Loucy (cell line): ENCODE measurements around the gene DLGAP4.

Source experiments
- H2AFZ ChIP-seq: fragments of 200-600 bp; sonication (generic); 2 replicates; pipeline ENCODE4 v1.6.0; 2016; ENCODE audit warnings: antibody characterized with exemption, mild to moderate bottlenecking, low read length, moderate library complexity
- H3F3A ChIP-seq: fragments of 200-600 bp; 2 replicates; pipeline ENCODE4 v1.6.0; 2016; ENCODE audit warnings: antibody characterized with exemption, low read depth, mild to moderate bottlenecking
- H3K27me3 ChIP-seq: fragments of 200-600 bp; sonication (generic); 2 replicates; pipeline ENCODE4 v1.6.1; 2014; ENCODE audit warnings: low read length, mild to moderate bottlenecking; ENCODE audit not compliant: insufficient read depth, poor library complexity, severe bottlenecking
- H3K36me3 ChIP-seq: fragments of 200-600 bp; sonication (generic); 2 replicates; pipeline ENCODE4 v1.6.1; 2016; ENCODE audit warnings: low read length; ENCODE audit not compliant: insufficient read depth
- H3K4me1 ChIP-seq: fragments of 200-600 bp; sonication (generic); 2 replicates; pipeline ENCODE4 v1.5.1; 2014; ENCODE audit warnings: low read length, mild to moderate bottlenecking; ENCODE audit not compliant: insufficient read depth, poor library complexity, severe bottlenecking
- H3K4me2 ChIP-seq: fragments of 200-600 bp; sonication (generic); 2 replicates; pipeline ENCODE4 v1.6.0; 2014; ENCODE audit warnings: antibody characterized with exemption, low read length, low read depth, mild to moderate bottlenecking; ENCODE audit not compliant: poor library complexity, severe bottlenecking
- H3K4me3 ChIP-seq: fragments of 200-600 bp; sonication (generic); 2 replicates; pipeline ENCODE4 v1.5.1; 2014; ENCODE audit warnings: low read length, mild to moderate bottlenecking, mixed read lengths; ENCODE audit not compliant: poor library complexity, severe bottlenecking
- H3K79me2 ChIP-seq: fragments of 200-600 bp; sonication (generic); 2 replicates; pipeline ENCODE4 v1.6.1; 2014; ENCODE audit warnings: low read length; ENCODE audit not compliant: insufficient read depth
- H3K9ac ChIP-seq: fragments of 200-600 bp; sonication (generic); 2 replicates; pipeline ENCODE4 v1.6.0; 2014; ENCODE audit warnings: mild to moderate bottlenecking, low read depth, low read length, moderate library complexity; ENCODE audit not compliant: poor library complexity, severe bottlenecking
- H3K9me2 ChIP-seq: fragments of 200-600 bp; sonication (generic); replicated peaks from 2 replicates; pipeline ENCODE4 v1.6.1; 2016; ENCODE audit warnings: low read depth, low read length, mixed read lengths
- H3K9me3 ChIP-seq: fragments of 200-600 bp; sonication (generic); 2 replicates; pipeline ENCODE4 v1.6.1; 2014; ENCODE audit warnings: mild to moderate bottlenecking, antibody characterized with exemption, low read length, low read depth; ENCODE audit not compliant: insufficient read depth
- H4K20me1 ChIP-seq: fragments of 200-600 bp; sonication (generic); 2 replicates; pipeline ENCODE4 v1.6.0; 2014; ENCODE audit warnings: antibody characterized with exemption, low read length, mild to moderate bottlenecking; ENCODE audit not compliant: insufficient read depth, poor library complexity, severe bottlenecking
- EZH2phosphoT487 ChIP-seq: fragments of 200-600 bp; IDR thresholded peaks from 2 replicates; pipeline ENCODE4 v1.6.1; 2018; ENCODE audit warnings: antibody characterized with exemption, mild to moderate bottlenecking, moderate library complexity, borderline replicate concordance
- TF ChIP-seq, protein P1 (sequence below): fragments of 200-600 bp; sonication (generic); conservative IDR thresholded peaks from 2 replicates; pipeline ENCODE4 v1.5.1; 2014; ENCODE audit warnings: mild to moderate bottlenecking, antibody characterized with exemption, low read length

DLGAP4 gene

DNA sequence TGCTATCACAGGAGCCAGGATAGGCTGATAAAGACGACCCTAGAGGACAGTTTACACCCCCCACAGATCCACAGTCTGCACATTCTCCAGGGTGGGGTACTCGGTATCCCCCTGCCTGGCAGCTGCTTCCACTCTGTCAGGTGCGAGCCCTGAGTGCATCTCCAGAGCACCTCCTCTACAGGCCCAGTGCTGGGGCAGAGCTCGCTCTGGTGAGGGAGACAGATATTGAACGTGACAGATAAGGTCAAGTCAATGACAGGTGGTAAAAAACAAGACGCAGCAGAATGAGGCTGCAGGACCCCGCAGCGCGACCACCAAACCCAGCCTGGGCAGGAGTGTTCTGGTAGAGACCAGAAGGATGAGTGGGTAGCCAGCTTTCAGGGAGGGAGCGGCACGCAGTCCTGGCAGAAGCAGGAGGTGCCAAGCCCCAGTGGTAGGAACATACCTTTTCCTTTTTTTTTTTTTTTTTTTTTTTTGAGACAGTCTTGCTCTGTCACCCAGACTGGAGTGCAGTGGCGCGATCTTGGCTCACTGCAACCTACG is 222.8 kb downstream of the DLGAP4 start:
- H3K4me3 ChIP-seq: no peak overlapping the region
- no peaks in the 10 kb centered on the region for H3K79me2 ChIP-seq
- TF ChIP-seq EZH2phosphoT487: no peak
- TF ChIP-seq, protein P1, sequence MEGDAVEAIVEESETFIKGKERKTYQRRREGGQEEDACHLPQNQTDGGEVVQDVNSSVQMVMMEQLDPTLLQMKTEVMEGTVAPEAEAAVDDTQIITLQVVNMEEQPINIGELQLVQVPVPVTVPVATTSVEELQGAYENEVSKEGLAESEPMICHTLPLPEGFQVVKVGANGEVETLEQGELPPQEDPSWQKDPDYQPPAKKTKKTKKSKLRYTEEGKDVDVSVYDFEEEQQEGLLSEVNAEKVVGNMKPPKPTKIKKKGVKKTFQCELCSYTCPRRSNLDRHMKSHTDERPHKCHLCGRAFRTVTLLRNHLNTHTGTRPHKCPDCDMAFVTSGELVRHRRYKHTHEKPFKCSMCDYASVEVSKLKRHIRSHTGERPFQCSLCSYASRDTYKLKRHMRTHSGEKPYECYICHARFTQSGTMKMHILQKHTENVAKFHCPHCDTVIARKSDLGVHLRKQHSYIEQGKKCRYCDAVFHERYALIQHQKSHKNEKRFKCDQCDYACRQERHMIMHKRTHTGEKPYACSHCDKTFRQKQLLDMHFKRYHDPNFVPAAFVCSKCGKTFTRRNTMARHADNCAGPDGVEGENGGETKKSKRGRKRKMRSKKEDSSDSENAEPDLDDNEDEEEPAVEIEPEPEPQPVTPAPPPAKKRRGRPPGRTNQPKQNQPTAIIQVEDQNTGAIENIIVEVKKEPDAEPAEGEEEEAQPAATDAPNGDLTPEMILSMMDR: no peak
- no peaks in the 10 kb centered on the region for H3K4me1 ChIP-seq
- no peak overlapping the region for H3K4me2 ChIP-seq
- no peak overlapping the region for H3K9ac ChIP-seq
- no peak overlapping the region for H2AFZ ChIP-seq
- no peaks in the 10 kb centered on the region for H3K27me3 ChIP-seq
- no peaks in the 10 kb centered on the region for H3F3A ChIP-seq
- no peaks in the 10 kb centered on the region for H3K9me2 ChIP-seq
- H3K36me3 ChIP-seq: peaks cover 29% of the 10 kb centered on the region; the same call in 1 of the 2 replicates
- no peaks in the 10 kb centered on the region for H3K9me3 ChIP-seq
- no peaks in the 10 kb centered on the region for H4K20me1 ChIP-seq

DNA sequence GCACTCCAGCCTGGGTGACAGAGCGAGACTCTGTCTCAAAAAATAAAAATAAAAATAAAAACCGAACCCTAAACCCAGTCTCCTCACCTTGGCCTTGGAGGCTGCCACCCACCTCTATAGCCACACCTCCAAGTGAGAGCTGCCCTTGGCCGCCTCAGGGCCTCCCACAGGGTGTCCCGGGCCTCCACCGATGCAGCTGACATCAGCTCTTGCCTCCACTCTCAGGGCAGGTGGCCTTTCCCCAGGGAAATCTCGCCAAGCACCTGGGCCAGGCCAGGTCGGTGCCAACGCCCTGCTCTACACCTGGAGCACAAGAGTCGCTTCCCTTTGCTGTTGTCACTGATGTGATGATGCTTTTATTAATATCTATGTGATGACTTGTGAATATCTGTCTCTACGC is 226.2 kb downstream of the DLGAP4 start:
- no peaks in the 10 kb centered on the region for H3K4me1 ChIP-seq
- H3K27me3 ChIP-seq: no peaks in the 10 kb centered on the region
- H3K9me3 ChIP-seq: no peaks in the 10 kb centered on the region
- no peak overlapping the region for H2AFZ ChIP-seq
- no peaks in the 10 kb centered on the region for H4K20me1 ChIP-seq
- no peaks in the 10 kb centered on the region for H3F3A ChIP-seq
- H3K9ac ChIP-seq: no peak overlapping the region
- peaks cover 3% of the 10 kb centered on the region; the same call in 1 of the 2 replicates for H3K36me3 ChIP-seq
- H3K79me2 ChIP-seq: no peaks in the 10 kb centered on the region
- no peaks in the 10 kb centered on the region for H3K9me2 ChIP-seq
- H3K4me3 ChIP-seq: no peak overlapping the region
- H3K4me2 ChIP-seq: no peak overlapping the region
- TF ChIP-seq, protein P1: no peak
- no peak for TF ChIP-seq EZH2phosphoT487

DNA sequence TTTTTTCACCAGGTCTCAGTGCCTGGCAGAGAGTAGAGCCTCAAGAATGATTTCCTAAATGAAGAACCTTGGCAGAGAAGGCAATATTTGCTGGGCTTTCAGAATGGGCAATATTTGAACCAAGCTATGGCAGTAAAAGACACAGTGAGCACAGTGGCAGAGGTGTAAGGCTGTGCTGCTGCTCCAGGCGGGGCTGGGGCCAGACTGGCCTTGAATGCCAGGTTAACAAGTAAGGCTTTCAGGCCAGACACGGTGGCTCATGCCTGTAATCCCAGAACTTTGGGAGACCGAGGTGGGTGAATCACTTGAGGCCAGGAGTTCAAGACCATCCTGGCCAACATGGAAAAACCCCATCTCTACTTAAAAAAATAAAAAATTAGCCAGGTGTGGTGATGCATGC is 226.7 kb downstream of the DLGAP4 start:
- no peaks in the 10 kb centered on the region for H3K27me3 ChIP-seq
- TF ChIP-seq, protein P1: no peak
- no peak for TF ChIP-seq EZH2phosphoT487
- no peak overlapping the region for H3K9ac ChIP-seq
- no peaks in the 10 kb centered on the region for H3K9me2 ChIP-seq
- no peaks in the 10 kb centered on the region for H3K9me3 ChIP-seq
- H3F3A ChIP-seq: no peaks in the 10 kb centered on the region
- no peaks in the 10 kb centered on the region for H4K20me1 ChIP-seq
- no peak overlapping the region for H2AFZ ChIP-seq
- H3K4me3 ChIP-seq: no peak overlapping the region
- H3K36me3 ChIP-seq: no peaks in the 10 kb centered on the region; the same call in 1 of the 2 replicates
- H3K79me2 ChIP-seq: no peaks in the 10 kb centered on the region
- no peaks in the 10 kb centered on the region for H3K4me1 ChIP-seq
- no peak overlapping the region for H3K4me2 ChIP-seq
